Measurements from ENCODE around the gene NR3C2. TPM values are rescaled to one million over a fixed set of nuclear protein-coding genes. Genes with fewer than 3 reads are reported as not detected.

Gene NR3C2
- total RNA-seq = 0.55 and 1.00 TPM in 2 replicates

DNA sequence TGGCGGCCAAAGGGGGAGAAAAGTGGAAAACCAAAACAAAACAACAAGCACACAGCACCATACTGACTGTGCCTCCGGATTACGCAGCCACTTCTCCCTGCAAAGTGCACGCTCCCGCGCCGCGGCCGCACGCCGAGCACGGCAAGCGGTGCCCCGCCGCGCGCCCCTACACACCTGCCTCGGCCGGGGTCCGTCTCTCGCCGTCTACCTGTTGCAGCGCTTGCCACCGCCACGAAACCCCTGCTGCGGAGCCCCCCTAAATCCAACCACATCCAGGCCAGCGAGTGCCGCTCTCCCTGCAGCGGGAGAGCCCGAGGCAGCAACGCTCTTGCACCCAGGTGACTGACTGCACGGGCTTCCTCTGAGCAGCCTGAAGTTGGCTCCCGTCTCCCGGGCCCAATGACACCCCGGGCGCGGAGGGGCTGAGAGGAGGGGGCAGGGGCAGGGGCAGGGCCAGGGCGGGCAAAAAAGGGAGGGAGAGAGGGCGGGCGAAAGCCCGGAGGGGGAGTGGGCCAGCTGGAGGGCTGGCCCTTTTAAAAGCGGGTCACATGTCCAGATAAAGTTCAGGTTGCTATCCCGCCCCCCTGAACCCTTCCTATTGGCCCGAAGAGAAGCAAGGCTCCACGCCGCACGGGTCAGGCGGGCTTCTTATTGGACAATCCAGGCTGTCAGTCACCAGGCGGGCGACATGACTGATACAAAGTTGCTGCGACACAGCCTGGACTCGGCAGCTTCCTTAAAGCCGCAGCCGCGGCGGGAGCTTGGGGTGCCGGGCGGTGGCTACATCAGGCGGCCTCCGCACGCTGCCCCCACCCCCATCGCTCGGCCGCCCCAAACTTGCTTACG is at the start of gene NR3C2:
Gene NR3C2, minus strand, starts transcription at position 429 of the 846 bp plus-strand sequence.

All from uterine smooth muscle cell (primary cell).